ENCODE data around the gene ATAD3B.
"Not testable (repeated sequence)": the region's sequence is repeated elsewhere in the genome, so short reads cannot be mapped to it uniquely, and the experiment has no call there.

The ATAD3B gene

GRCh38 chr1:1529936-1530335 lies 58.4 kb downstream of the ATAD3B start:
- in situ Hi-C loops (cut with MboI; ENCODE audit: low sequenced_read_pairs) = no loop called here

GRCh38 chr1:1531947-1532346 lies 60.4 kb downstream of the ATAD3B start:
- in situ Hi-C loops (cut with MboI; ENCODE audit: low sequenced_read_pairs) = no loop called here

GRCh38 chr1:1533176-1533893 lies 61.8 kb downstream of the ATAD3B start:
- in situ Hi-C loops (cut with MboI; ENCODE audit: low sequenced_read_pairs) = not testable (repeated sequence)

- in situ Hi-C loops (cut with MboI; ENCODE audit: low sequenced_read_pairs) = not testable (repeated sequence)
Measured at GRCh38 chr1:1533894-1534291, 62.3 kb downstream of the ATAD3B start.

GRCh38 chr1:1534401-1535154 lies 63.0 kb downstream of the ATAD3B start:
- in situ Hi-C loops (cut with MboI; ENCODE audit: low sequenced_read_pairs) = no loop called here

- in situ Hi-C loops (cut with MboI; ENCODE audit: low sequenced_read_pairs) = no loop called here
Measured at GRCh38 chr1:1535201-1536018, 63.8 kb downstream of the ATAD3B start.

GRCh38 chr1:1536019-1536937 lies 64.7 kb downstream of the ATAD3B start:
- in situ Hi-C loops (cut with MboI; ENCODE audit: low sequenced_read_pairs) = no loop called here

- in situ Hi-C loops (cut with MboI; ENCODE audit: low sequenced_read_pairs) = no loop called here
Measured at GRCh38 chr1:1536938-1537546, 65.5 kb downstream of the ATAD3B start.

GRCh38 chr1:1537626-1538250 lies 66.2 kb downstream of the ATAD3B start:
- in situ Hi-C loops (cut with MboI; ENCODE audit: low sequenced_read_pairs) = no loop called here

GRCh38 chr1:1538334-1538733 lies 66.8 kb downstream of the ATAD3B start:
- in situ Hi-C loops (cut with MboI; ENCODE audit: low sequenced_read_pairs) = no loop called here

GRCh38 chr1:1538989-1539309 lies 67.4 kb downstream of the ATAD3B start:
- in situ Hi-C loops (cut with MboI; ENCODE audit: low sequenced_read_pairs) = no loop called here

- in situ Hi-C loops (cut with MboI; ENCODE audit: low sequenced_read_pairs) = no loop called here
Measured at GRCh38 chr1:1539310-1540089, 67.9 kb downstream of the ATAD3B start.

- in situ Hi-C loops (cut with MboI; ENCODE audit: low sequenced_read_pairs) = no loop called here
Measured at GRCh38 chr1:1540090-1540817, 68.7 kb downstream of the ATAD3B start, which contains the start of gene TMEM240. TMEM240 (minus strand) TSS chr1:1540624; CDS start chr1:1540346, 278 bp downstream.

- in situ Hi-C loops (cut with MboI; ENCODE audit: low sequenced_read_pairs) = no loop called here
Measured at GRCh38 chr1:1540818-1541628, 69.5 kb downstream of the ATAD3B start.

- in situ Hi-C loops (cut with MboI; ENCODE audit: low sequenced_read_pairs) = no loop called here
Measured at GRCh38 chr1:1541956-1542765, 70.6 kb downstream of the ATAD3B start.

All from hTERT RPE-1 (cell line).